ENCODE results near the gene LAMA3. TPM values are rescaled to one million over a fixed set of nuclear protein-coding genes. Genes with fewer than 3 reads are reported as not detected.
"Not testable (repeated sequence)": the region's sequence is repeated elsewhere in the genome, so short reads cannot be mapped to it uniquely, and the experiment has no call there.

LAMA3 gene
- polyA plus RNA-seq, 1 of the 3 experiments (the other 2 are of a cell fraction): 3.5 TPM

DNA sequence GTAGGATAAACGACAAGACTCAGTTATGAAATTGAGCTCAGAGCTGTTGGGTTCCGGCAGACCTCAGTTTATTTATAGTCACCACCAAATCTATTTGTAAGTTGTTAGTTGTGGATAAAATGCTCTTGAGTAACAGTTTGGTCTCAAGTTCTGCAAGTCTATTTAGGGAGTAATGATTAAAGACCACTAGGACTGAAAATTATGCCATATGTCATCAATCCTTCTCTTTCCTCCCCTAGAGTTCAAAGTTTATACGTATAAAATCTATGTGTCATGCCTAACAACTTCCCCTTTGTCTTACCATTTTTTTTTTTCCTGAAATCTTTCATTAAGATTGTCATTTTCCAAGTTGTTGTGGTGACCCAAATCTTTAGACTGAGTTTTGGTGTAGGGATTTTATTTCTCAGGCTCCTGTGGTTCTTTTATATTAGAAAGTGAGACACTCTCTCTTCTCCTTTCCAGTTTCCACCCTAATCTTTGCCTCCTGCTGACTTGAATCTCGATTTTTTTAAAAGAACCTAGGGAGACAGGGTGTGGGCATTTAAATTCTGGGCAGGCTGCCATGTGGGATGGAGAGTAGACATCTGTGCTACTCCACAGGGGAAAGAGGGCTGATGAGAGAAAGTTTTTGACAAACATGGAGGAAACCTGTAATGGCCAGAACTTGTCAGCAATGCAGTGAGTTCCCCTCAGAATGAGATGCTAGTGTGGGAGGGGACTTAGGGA is 51.0 kb downstream of the LAMA3 start:
- Histone ChIP-seq H3K27ac (ENCODE audit: low read depth in 2 of 2, low read length in 1 of 2) (no peak overlapping the region), H3K36me3 (replicated peaks in 1 of 2; ENCODE audit: control insufficient read depth in 1 of 2, insufficient read depth in 2 of 2, low read length in 1 of 2) (no peaks in the 10 kb centered on the region), H3K4me3 (ENCODE audit: low read depth in 2 of 2, low read length in 1 of 2) (no peak overlapping the region), H3K79me2 (ENCODE audit: insufficient read depth) (no peaks in the 10 kb centered on the region), H3K4me1 (ENCODE audit: control insufficient read depth in 1 of 2, insufficient read depth in 2 of 2, low read depth in 1 of 2, low read length in 1 of 2) (peaks cover 0 to 6% of the 10 kb centered on the region in 2 experiments; a peak in 3 of 4 replicates), H3K27me3 (ENCODE audit: insufficient read depth) (no peaks in the 10 kb centered on the region), H3F3A (replicated peaks; ENCODE audit: insufficient read depth) (no peaks in the 10 kb centered on the region), H3K9me2 (no peaks in the 10 kb centered on the region), H3K4me2 (no peak overlapping the region), H4K20me1 (ENCODE audit: insufficient read depth) (no peaks in the 10 kb centered on the region), H3K9ac (no peak overlapping the region), H3K9me3 (no peaks in the 10 kb centered on the region), H2AFZ (ENCODE audit: low read depth) (no peak overlapping the region; the same call in 1 of the 2 replicates)
- TF ChIP-seq ELF1 (IDR thresholded peaks at IDR 0.05) (no peak), FOSL2 (IDR thresholded peaks at IDR 0.05; ENCODE audit: borderline replicate concordance, low read depth) (no peak), MXI1 (IDR thresholded peaks at IDR 0.05; ENCODE audit: low read depth, low read length) (no peak)
- TF ChIP-seq, protein P1, sequence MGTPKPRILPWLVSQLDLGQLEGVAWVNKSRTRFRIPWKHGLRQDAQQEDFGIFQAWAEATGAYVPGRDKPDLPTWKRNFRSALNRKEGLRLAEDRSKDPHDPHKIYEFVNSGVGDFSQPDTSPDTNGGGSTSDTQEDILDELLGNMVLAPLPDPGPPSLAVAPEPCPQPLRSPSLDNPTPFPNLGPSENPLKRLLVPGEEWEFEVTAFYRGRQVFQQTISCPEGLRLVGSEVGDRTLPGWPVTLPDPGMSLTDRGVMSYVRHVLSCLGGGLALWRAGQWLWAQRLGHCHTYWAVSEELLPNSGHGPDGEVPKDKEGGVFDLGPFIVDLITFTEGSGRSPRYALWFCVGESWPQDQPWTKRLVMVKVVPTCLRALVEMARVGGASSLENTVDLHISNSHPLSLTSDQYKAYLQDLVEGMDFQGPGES (IDR thresholded peaks at IDR 0.05; ENCODE audit: low read depth, low read length): no peak
- POLR2A ChIA-PET: no interaction called here
- CTCF ChIA-PET: no interaction called here
- DNase-seq: no peak
- WGBS (ENCODE audit: low lambda C conversion rate): 63% methylated on average over 4 of the region's 4 CpGs

DNA sequence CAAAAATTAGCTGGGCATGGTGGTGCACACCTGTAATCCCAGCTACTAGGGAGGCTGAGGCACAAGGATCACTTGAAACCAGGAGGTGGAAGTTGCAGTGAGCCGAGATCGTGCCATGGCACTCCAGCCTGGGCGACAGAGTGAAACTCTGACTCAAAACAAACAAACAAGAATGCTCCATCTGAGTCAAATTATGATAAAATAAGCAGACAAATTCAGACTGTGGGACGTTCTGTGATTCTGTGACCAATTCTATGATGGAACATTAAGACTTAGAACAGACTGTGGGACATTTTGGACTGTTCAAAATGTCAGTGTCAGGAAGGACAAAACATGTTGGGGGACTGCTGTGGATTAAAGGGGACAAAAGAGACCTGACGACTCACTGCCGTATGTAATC is 52.7 kb downstream of the LAMA3 start:
- not testable (repeated sequence) for H3K4me2 ChIP-seq, H3K9me2 ChIP-seq
- CTCF ChIA-PET: interaction anchor here (3.2 kb wide), 1 partner anchor 39 kb away, joined by 8 read pairs; no protein-coding TSS in a partner anchor

DNA sequence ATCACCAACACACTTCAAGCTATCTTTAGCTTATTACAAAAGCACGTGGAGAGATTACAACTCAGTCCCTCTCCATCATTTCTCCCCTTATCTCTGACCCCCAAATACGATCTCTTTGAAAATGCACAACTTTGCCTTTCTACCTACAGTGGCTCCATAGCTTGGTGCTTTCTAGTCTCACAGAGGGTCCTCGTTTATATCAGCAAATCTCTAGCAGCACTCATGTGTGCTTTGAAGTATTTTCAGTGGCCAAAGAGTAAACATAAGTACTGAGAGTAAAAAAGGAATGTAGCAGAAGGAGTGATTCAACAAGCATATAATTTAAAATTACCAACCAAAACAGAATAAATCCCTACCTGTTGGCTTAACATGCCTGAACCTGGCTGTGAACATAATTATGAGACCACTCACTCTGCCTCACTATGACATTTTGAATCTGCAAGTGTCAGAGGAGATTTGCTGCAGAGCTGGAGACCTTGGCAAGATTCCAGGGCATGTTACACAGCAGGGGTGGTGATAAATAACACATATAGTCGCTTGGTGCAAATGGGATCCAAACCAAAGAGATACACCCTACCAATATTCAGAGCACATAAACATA is 54.6 kb downstream of the LAMA3 start:
- Histone ChIP-seq H3K27ac (ENCODE audit: low read depth in 2 of 2, low read length in 1 of 2) (no peak overlapping the region), H3K27me3 (ENCODE audit: insufficient read depth) (no peaks in the 10 kb centered on the region), H3K4me3 (ENCODE audit: low read depth in 2 of 2, low read length in 1 of 2) (no peak overlapping the region), H3K36me3 (replicated peaks in 1 of 2; ENCODE audit: control insufficient read depth in 1 of 2, insufficient read depth in 2 of 2, low read length in 1 of 2) (no peaks in the 10 kb centered on the region), H4K20me1 (ENCODE audit: insufficient read depth) (no peaks in the 10 kb centered on the region), H3K4me2 (no peak overlapping the region), H3K9me2 (no peaks in the 10 kb centered on the region), H3K4me1 (ENCODE audit: control insufficient read depth in 1 of 2, insufficient read depth in 2 of 2, low read depth in 1 of 2, low read length in 1 of 2) (peaks cover 0 to 6% of the 10 kb centered on the region in 2 experiments; a peak in 2 of 4 replicates), H3K9ac (no peak overlapping the region), H3K79me2 (ENCODE audit: insufficient read depth) (no peaks in the 10 kb centered on the region), H3K9me3 (no peaks in the 10 kb centered on the region), H3F3A (replicated peaks; ENCODE audit: insufficient read depth) (no peaks in the 10 kb centered on the region), H2AFZ (ENCODE audit: low read depth) (no peak overlapping the region)
- ChIA-PET POLR2A (no interaction called here), CTCF (interaction anchor here (0.9 to 3.2 kb wide), 4 partner anchors 11 to 41 kb away, joined by 3 to 8 read pairs (median 3); no protein-coding TSS in a partner anchor)
- 55% methylated on average over 4 of the region's 4 CpGs for WGBS (ENCODE audit: low lambda C conversion rate)
- DNase-seq: no peak
- TF ChIP-seq POLR2AphosphoS5 (IDR thresholded peaks at IDR 0.05; ENCODE audit: low read depth, low read length) (no peak), FOXM1 (IDR thresholded peaks at IDR 0.05; ENCODE audit: low read depth) (no peak), YY1 (IDR thresholded peaks at IDR 0.05; ENCODE audit: low read depth) (no peak), MEF2A (IDR thresholded peaks at IDR 0.05; ENCODE audit: borderline replicate concordance, low read depth) (no peak), SMC3 (IDR thresholded peaks at IDR 0.05; ENCODE audit: low read depth, low read length) (no peak), EZH2phosphoT487 (IDR thresholded peaks at IDR 0.05; ENCODE audit: borderline replicate concordance, low read depth) (no peak), JUND (IDR thresholded peaks at IDR 0.05) (no peak), TCF12 (IDR thresholded peaks at IDR 0.05) (no peak), FOXJ3 (CRISPR knock-in tag; IDR thresholded peaks at IDR 0.05) (no peak)
- TF ChIP-seq, protein P2, sequence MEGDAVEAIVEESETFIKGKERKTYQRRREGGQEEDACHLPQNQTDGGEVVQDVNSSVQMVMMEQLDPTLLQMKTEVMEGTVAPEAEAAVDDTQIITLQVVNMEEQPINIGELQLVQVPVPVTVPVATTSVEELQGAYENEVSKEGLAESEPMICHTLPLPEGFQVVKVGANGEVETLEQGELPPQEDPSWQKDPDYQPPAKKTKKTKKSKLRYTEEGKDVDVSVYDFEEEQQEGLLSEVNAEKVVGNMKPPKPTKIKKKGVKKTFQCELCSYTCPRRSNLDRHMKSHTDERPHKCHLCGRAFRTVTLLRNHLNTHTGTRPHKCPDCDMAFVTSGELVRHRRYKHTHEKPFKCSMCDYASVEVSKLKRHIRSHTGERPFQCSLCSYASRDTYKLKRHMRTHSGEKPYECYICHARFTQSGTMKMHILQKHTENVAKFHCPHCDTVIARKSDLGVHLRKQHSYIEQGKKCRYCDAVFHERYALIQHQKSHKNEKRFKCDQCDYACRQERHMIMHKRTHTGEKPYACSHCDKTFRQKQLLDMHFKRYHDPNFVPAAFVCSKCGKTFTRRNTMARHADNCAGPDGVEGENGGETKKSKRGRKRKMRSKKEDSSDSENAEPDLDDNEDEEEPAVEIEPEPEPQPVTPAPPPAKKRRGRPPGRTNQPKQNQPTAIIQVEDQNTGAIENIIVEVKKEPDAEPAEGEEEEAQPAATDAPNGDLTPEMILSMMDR (IDR thresholded peaks at IDR 0.05): no peak
- TF ChIP-seq, protein P1 (IDR thresholded peaks at IDR 0.05; ENCODE audit: low read depth, low read length): no peak
- TF ChIP-seq, protein P3, sequence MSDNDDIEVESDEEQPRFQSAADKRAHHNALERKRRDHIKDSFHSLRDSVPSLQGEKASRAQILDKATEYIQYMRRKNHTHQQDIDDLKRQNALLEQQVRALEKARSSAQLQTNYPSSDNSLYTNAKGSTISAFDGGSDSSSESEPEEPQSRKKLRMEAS (IDR thresholded peaks at IDR 0.05; ENCODE audit: low read depth): no peak
- TF ChIP-seq, protein P4, sequence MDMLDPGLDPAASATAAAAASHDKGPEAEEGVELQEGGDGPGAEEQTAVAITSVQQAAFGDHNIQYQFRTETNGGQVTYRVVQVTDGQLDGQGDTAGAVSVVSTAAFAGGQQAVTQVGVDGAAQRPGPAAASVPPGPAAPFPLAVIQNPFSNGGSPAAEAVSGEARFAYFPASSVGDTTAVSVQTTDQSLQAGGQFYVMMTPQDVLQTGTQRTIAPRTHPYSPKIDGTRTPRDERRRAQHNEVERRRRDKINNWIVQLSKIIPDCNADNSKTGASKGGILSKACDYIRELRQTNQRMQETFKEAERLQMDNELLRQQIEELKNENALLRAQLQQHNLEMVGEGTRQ (IDR thresholded peaks at IDR 0.05; ENCODE audit: borderline replicate concordance, low read depth, low read length): no peak

More for the DNA sequence above, 52.7 kb downstream of the LAMA3 start:
- H3K79me2 ChIP-seq (ENCODE audit: insufficient read depth); H3K36me3 ChIP-seq (replicated peaks in 1 of 2; ENCODE audit: control insufficient read depth in 1 of 2, insufficient read depth in 2 of 2, low read length in 1 of 2); POLR2A ChIA-PET; H3K27ac ChIP-seq (ENCODE audit: low read depth in 2 of 2, low read length in 1 of 2); H3K9me3 ChIP-seq; H2AFZ ChIP-seq (ENCODE audit: low read depth); DNase-seq; H4K20me1 ChIP-seq (ENCODE audit: insufficient read depth); H3K9ac ChIP-seq; H3K4me1 ChIP-seq (ENCODE audit: control insufficient read depth in 1 of 2, insufficient read depth in 2 of 2, low read depth in 1 of 2, low read length in 1 of 2); H3K27me3 ChIP-seq (ENCODE audit: insufficient read depth); H3K4me3 ChIP-seq (ENCODE audit: low read depth in 2 of 2, low read length in 1 of 2); H3F3A ChIP-seq (replicated peaks; ENCODE audit: insufficient read depth): not testable (repeated sequence)
- 84% methylated on average over 6 of the region's 6 CpGs for WGBS (ENCODE audit: low lambda C conversion rate)

All from SK-N-SH (cell line).